H9 (cell line): ENCODE measurements around the gene NT5DC3. TPM values are rescaled to one million over a fixed set of nuclear protein-coding genes. Genes with fewer than 3 reads are reported as not detected.

Experiments used
- DNase-seq: peaks from one replicate; pipeline ENCODE4 v3.0.0-alpha.2; 2017
- H2AFZ ChIP-seq: one replicate; pipeline ENCODE4 v1.6.1; 2013; ENCODE audit warnings: mild to moderate bottlenecking, low read length, control low read depth, moderate library complexity
- H2AK5ac ChIP-seq: 2 replicates; pipeline ENCODE4 v1.6.1; 2013; ENCODE audit warnings: low read length, control low read depth, mixed read lengths; ENCODE audit not compliant: insufficient read length
- H2BK120ac ChIP-seq: one replicate; pipeline ENCODE4 v1.6.1; 2013; ENCODE audit warnings: low read depth, mild to moderate bottlenecking, low read length, control low read depth, inconsistent platforms; ENCODE audit not compliant: poor library complexity, severe bottlenecking
- H2BK12ac ChIP-seq: 2 replicates; pipeline ENCODE4 v1.6.1; 2013; ENCODE audit warnings: low read length, control low read depth, mixed read lengths, low read depth; ENCODE audit not compliant: insufficient read length
- H2BK15ac ChIP-seq: 2 replicates; pipeline ENCODE4 v1.6.1; 2013; ENCODE audit warnings: low read depth, low read length, control low read depth
- H2BK20ac ChIP-seq: one replicate; pipeline ENCODE4 v1.6.1; 2013; ENCODE audit warnings: low read depth, mild to moderate bottlenecking, low read length, control low read depth, inconsistent platforms; ENCODE audit not compliant: poor library complexity, severe bottlenecking
- H2BK5ac ChIP-seq: 2 replicates; pipeline ENCODE4 v1.6.1; 2013; ENCODE audit warnings: low read length, control low read depth, mixed read lengths; ENCODE audit not compliant: insufficient read length
- H3K14ac ChIP-seq: 2 replicates; pipeline ENCODE4 v1.6.1; 2013; ENCODE audit warnings: low read length, control low read depth; ENCODE audit not compliant: insufficient read depth
- H3K18ac ChIP-seq: 2 replicates; pipeline ENCODE4 v1.6.1; 2013; ENCODE audit warnings: low read depth, mild to moderate bottlenecking, mixed read lengths, low read length, control low read depth; ENCODE audit not compliant: insufficient read length
- H3K23ac ChIP-seq: 2 replicates; pipeline ENCODE4 v1.6.1; 2013; ENCODE audit warnings: low read length, control low read depth, mixed read lengths, low read depth; ENCODE audit not compliant: insufficient read length
- H3K23me2 ChIP-seq: 2 replicates; pipeline ENCODE4 v1.6.1; 2013; ENCODE audit warnings: low read depth, mild to moderate bottlenecking, mixed read lengths, low read length, control low read depth; ENCODE audit not compliant: insufficient read length, poor library complexity, severe bottlenecking
- H3K27ac ChIP-seq: 2 replicates; pipeline ENCODE4 v1.5.1; 2013; ENCODE audit warnings: low read length, control low read depth, mixed read lengths, low read depth; ENCODE audit not compliant: insufficient read length
- H3K27me3 ChIP-seq: 2 replicates; pipeline ENCODE4 v1.6.1; 2013; ENCODE audit warnings: low read length, control low read depth, inconsistent platforms; ENCODE audit not compliant: insufficient read depth
- H3K4ac ChIP-seq: 2 replicates; pipeline ENCODE4 v1.6.1; 2013; ENCODE audit warnings: low read depth, mild to moderate bottlenecking, control low read depth, inconsistent platforms, low read length, moderate library complexity
- H3K4me1 ChIP-seq: 2 replicates; pipeline ENCODE4 v1.6.1; 2013; ENCODE audit warnings: low read length, control low read depth, inconsistent platforms; ENCODE audit not compliant: insufficient read depth
- H3K4me2 ChIP-seq: 2 replicates; pipeline ENCODE4 v1.6.1; 2013; ENCODE audit warnings: low read length, control low read depth, mixed read lengths; ENCODE audit not compliant: insufficient read length, insufficient read depth
- H3K56ac ChIP-seq: 2 replicates; pipeline ENCODE4 v1.6.1; 2013; ENCODE audit warnings: low read depth, mild to moderate bottlenecking, mixed read lengths, low read length, control low read depth; ENCODE audit not compliant: insufficient read length
- H3K79me1 ChIP-seq: 2 replicates; pipeline ENCODE4 v1.6.1; 2013; ENCODE audit warnings: low read depth, mild to moderate bottlenecking, moderate library complexity, low read length, control low read depth, inconsistent platforms; ENCODE audit not compliant: insufficient read depth, poor library complexity, severe bottlenecking
- H3K79me2 ChIP-seq: 2 replicates; pipeline ENCODE4 v1.6.1; 2013; ENCODE audit warnings: low read length, control low read depth, inconsistent platforms; ENCODE audit not compliant: insufficient read depth
- H3K9ac ChIP-seq: 2 replicates; pipeline ENCODE4 v1.6.1; 2013; ENCODE audit warnings: low read length, control low read depth, mixed read lengths; ENCODE audit not compliant: insufficient read length; ENCODE audit errors: extremely low read depth
- H3K9me3 ChIP-seq: one replicate; pipeline ENCODE4 v1.6.1; 2013; ENCODE audit warnings: low read depth, low read length, inconsistent platforms; ENCODE audit not compliant: control insufficient read depth
- H3T11ph ChIP-seq: one replicate; pipeline ENCODE4 v1.6.1; 2013; ENCODE audit warnings: mild to moderate bottlenecking, low read length, control low read depth, inconsistent platforms
- H4K20me1 ChIP-seq: one replicate; pipeline ENCODE4 v1.6.1; 2013; ENCODE audit not compliant: control insufficient read depth, insufficient read length, insufficient read depth
- H4K5ac ChIP-seq: 2 replicates; pipeline ENCODE4 v1.6.1; 2013; ENCODE audit warnings: low read depth, mild to moderate bottlenecking, mixed read lengths, low read length, control low read depth; ENCODE audit not compliant: insufficient read length
- H4K8ac ChIP-seq: replicated peaks from 2 replicates; pipeline ENCODE4 v1.6.1; 2013; ENCODE audit warnings: low read length, control low read depth, mixed read lengths, low read depth; ENCODE audit not compliant: insufficient read length
- H4K91ac ChIP-seq: 2 replicates; pipeline ENCODE4 v1.6.1; 2013; ENCODE audit warnings: low read depth, mild to moderate bottlenecking, moderate library complexity, mixed read lengths, low read length, control low read depth; ENCODE audit not compliant: insufficient read length
- H3K27ac Mint-ChIP-seq, 3 experiments: 2 replicates in 2 of 3; 3 replicates in 1 of 3; pipeline ENCODE4 v1.8.0; 2020 to 2021; ENCODE audit warnings: mixed read lengths in 3 of 3, mild to moderate bottlenecking in 1 of 3, moderate library complexity in 1 of 3
- H3K27me3 Mint-ChIP-seq: 2 replicates; pipeline ENCODE4 v1.8.0; 2021; ENCODE audit warnings: low read depth, mild to moderate bottlenecking, moderate library complexity, mixed read lengths
- H3K36me3 Mint-ChIP-seq, 3 experiments: 2 replicates in 2 of 3; 3 replicates in 1 of 3; pipeline ENCODE4 v1.8.0; 2020 to 2021; ENCODE audit warnings: low read depth in 3 of 3, mixed read lengths in 3 of 3; ENCODE audit not compliant: insufficient read depth in 1 of 3
- H3K4me1 Mint-ChIP-seq, 2 experiments: 2 replicates each; pipeline ENCODE4 v1.8.0; 2020; ENCODE audit warnings: mixed read lengths in 2 of 2
- H3K4me3 Mint-ChIP-seq, 2 experiments: 2 replicates in 1 of 2; 3 replicates in 1 of 2; pipeline ENCODE4 v1.8.0; 2020 to 2021; ENCODE audit warnings: mild to moderate bottlenecking in 2 of 2, mixed read lengths in 2 of 2, moderate library complexity in 1 of 2
- H3K9me3 Mint-ChIP-seq, 2 experiments: 2 replicates in 1 of 2; 3 replicates in 1 of 2; pipeline ENCODE4 v1.8.0; 2020; ENCODE audit warnings: mild to moderate bottlenecking in 2 of 2, mixed read lengths in 2 of 2, moderate library complexity in 1 of 2
- CTCF ChIP-seq: fragments of 200-600 bp; sonication (generic); conservative IDR thresholded peaks from 3 replicates; pipeline ENCODE4 v1.8.0; 2021; ENCODE audit warnings: antibody characterized with exemption, mild to moderate bottlenecking
- WGBS: extraction: QIAGEN DNeasy Blood & Tissue Kit; methylation state at CpG from one replicate; pipeline ENCODE4 v1.1.7; 2013; ENCODE audit warnings: missing lambda C conversion rate, low lambda C conversion rate, mixed read lengths; ENCODE audit not compliant: insufficient read length; ENCODE audit errors: extremely low coverage; 5-methylcytosine and 5-hydroxymethylcytosine counted together
- total RNA-seq: library from RNA; stranded (reverse); gene quantifications from 2 replicates; pipeline ENCODE4 v1.2.1, GENCODE V29; 2021

The NT5DC3 gene
- total RNA-seq, 1 experiment from 2014 or later = 13.6 TPM

DNA sequence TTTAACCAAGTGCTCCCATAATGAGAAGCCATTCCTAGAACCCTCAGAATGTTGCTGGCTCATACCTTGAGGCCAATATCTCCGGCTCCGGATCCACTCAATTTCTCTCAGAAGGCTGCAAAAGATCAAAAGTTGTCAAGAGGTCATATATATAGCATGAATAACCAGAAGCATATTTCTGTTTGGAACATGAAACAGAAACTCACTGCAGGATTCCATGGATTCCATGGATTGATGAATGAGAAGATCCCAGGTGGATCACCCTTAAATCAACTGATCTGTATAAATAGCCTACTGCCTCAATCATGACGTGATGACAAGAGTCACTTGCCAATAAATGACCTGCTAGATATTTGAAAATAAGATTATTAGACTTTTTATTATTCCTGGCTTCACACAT lies 3.3 kb upstream of the NT5DC3 start:
- Mint-ChIP-seq H3K4me1 (peaks cover 12 to 15% of the 10 kb centered on the region in 2 experiments), H3K27ac (no peak overlapping the region), H3K36me3 (no peaks in the 10 kb centered on the region), H3K27me3 (peaks cover 3% of the 10 kb centered on the region; the same call in 1 of the 2 replicates), H3K4me3 (no peak overlapping the region), H3K9me3 (no peaks in the 10 kb centered on the region)
- Histone ChIP-seq H3K9me3 (no peaks in the 10 kb centered on the region), H2BK5ac (no peak overlapping the region), H4K8ac (no peak overlapping the region), H4K20me1 (no peaks in the 10 kb centered on the region), H2BK12ac (no peak overlapping the region), H4K5ac (no peak overlapping the region), H2AFZ (no peak overlapping the region), H3K23me2 (peaks cover 8% of the 10 kb centered on the region), H3K23ac (no peak overlapping the region), H3K4me2 (no peak overlapping the region), H2BK120ac (no peak overlapping the region), H2BK20ac (no peak overlapping the region), H2BK15ac (no peak overlapping the region), H3K4ac (no peak overlapping the region), H3K4me1 (peaks cover 4% of the 10 kb centered on the region; the same call in 1 of the 2 replicates), H3K79me1 (no peaks in the 10 kb centered on the region), H2AK5ac (no peak overlapping the region), H3K18ac (no peak overlapping the region), H3K27ac (no peak overlapping the region), H4K91ac (no peak overlapping the region), H3K14ac (no peak overlapping the region), H3T11ph (no peak overlapping the region), H3K9ac (no peak overlapping the region), H3K56ac (no peak overlapping the region), H3K27me3 (no peaks in the 10 kb centered on the region), H3K79me2 (no peaks in the 10 kb centered on the region)
- no peak for DNase-seq
- WGBS = no CpG with 5 or more reads among the region's 3 CpGs
- no peak for TF ChIP-seq CTCF
